OCI-LY1 (cell line): ENCODE data around the gene IMMP2L.

Experiments used
- CTCF ChIP-seq: fragments of 200-600 bp; sonication (generic), shearing (Covaris generic); IDR thresholded peaks from 2 replicates; pipeline ENCODE4 v1.5.1; 2017; ENCODE audit warnings: mild to moderate bottlenecking, antibody characterized with exemption, low read length, moderate library complexity, mixed read lengths
- EZH2 ChIP-seq: fragments of 200-600 bp; sonication (generic), shearing (Covaris generic); IDR thresholded peaks from 2 replicates; pipeline ENCODE4 v1.8.0; 2017; ENCODE audit warnings: borderline replicate concordance, mixed run types, mild to moderate bottlenecking, antibody characterized with exemption, low read length, moderate library complexity, mixed read lengths

- TF ChIP-seq CTCF (no peak), EZH2 (no peak)
Measured at GRCh38 chr7:111129435-111129834, 432.9 kb downstream of the IMMP2L start.
